GM18511 (cell line): ENCODE data around the gene ANKRD13D.
"Not testable (repeated sequence)": the region's sequence is repeated elsewhere in the genome, so short reads cannot be mapped to it uniquely, and the experiment has no call there.

Experiments
- ATAC-seq: cut with Tn5 transposase; IDR thresholded peaks from one replicate; pipeline ENCODE4 v1.9.1; 2021; ENCODE audit warnings: mild to moderate bottlenecking, moderate library complexity; ENCODE audit not compliant: unreplicated experiment

Gene ANKRD13D

GRCh38 chr11:67289226-67289650 lies at the start of gene ANKRD13D:
Gene ANKRD13D (plus strand): TSS chr11:67289303. CDS start chr11:67289461, 158 bp downstream.
- no peak for ATAC-seq

- ATAC-seq, result peak; percentile 89
These were observed 49.1 kb upstream of the ANKRD13D start for GRCh38 chr11:67239783-67240575.

GRCh38 chr11:67240576-67241389 lies 48.3 kb upstream of the ANKRD13D start:
- no peak for ATAC-seq

GRCh38 chr11:67242548-67242947 lies 46.6 kb upstream of the ANKRD13D start:
- no peak for ATAC-seq

GRCh38 chr11:67243051-67243450 lies 46.1 kb upstream of the ANKRD13D start:
- ATAC-seq, result no peak

- ATAC-seq, result no peak
These were observed 44.1 kb upstream of the ANKRD13D start for GRCh38 chr11:67245046-67245445.

GRCh38 chr11:67247946-67248550 lies 41.1 kb upstream of the ANKRD13D start:
- no peak for ATAC-seq

GRCh38 chr11:67248653-67249052 lies 40.5 kb upstream of the ANKRD13D start:
- ATAC-seq, result no peak

- ATAC-seq, result no peak
These were observed 38.8 kb upstream of the ANKRD13D start for GRCh38 chr11:67250059-67251043.

- ATAC-seq, result no peak
These were observed 37.3 kb upstream of the ANKRD13D start for GRCh38 chr11:67251841-67252240.

GRCh38 chr11:67252831-67253239 lies 36.3 kb upstream of the ANKRD13D start:
- no peak for ATAC-seq

GRCh38 chr11:67253872-67254624 lies 35.1 kb upstream of the ANKRD13D start:
- no peak for ATAC-seq

- no peak for ATAC-seq
These were observed 34.3 kb upstream of the ANKRD13D start for GRCh38 chr11:67254798-67255197.

- no peak for ATAC-seq
These were observed 33.8 kb upstream of the ANKRD13D start for GRCh38 chr11:67255353-67255752.

- ATAC-seq, result no peak
These were observed 33.2 kb upstream of the ANKRD13D start for GRCh38 chr11:67255864-67256263.

GRCh38 chr11:67256477-67257135 lies 32.5 kb upstream of the ANKRD13D start:
- ATAC-seq, result no peak

- no peak for ATAC-seq
These were observed 28.7 kb upstream of the ANKRD13D start for GRCh38 chr11:67260406-67260805.

- ATAC-seq, result not testable (repeated sequence)
These were observed 28.0 kb upstream of the ANKRD13D start for GRCh38 chr11:67260885-67261639.

GRCh38 chr11:67261640-67261945 lies 27.5 kb upstream of the ANKRD13D start:
- no peak for ATAC-seq
